ENCODE results near the gene TUBGCP4.

TUBGCP4 gene

GRCh38 chr15:43403616-43404015 lies 32.7 kb downstream of the TUBGCP4 start:
- no peak for DNase-seq (ENCODE audit: low read depth)

GRCh38 chr15:43404130-43404529 lies 33.2 kb downstream of the TUBGCP4 start:
- no peak for DNase-seq (ENCODE audit: low read depth)

GRCh38 chr15:43406189-43406588 lies 35.3 kb downstream of the TUBGCP4 start:
- DNase-seq (ENCODE audit: low read depth), result no peak

GRCh38 chr15:43406808-43407207 lies 35.9 kb downstream of the TUBGCP4 start:
- DNase-seq (ENCODE audit: low read depth), result no peak

GRCh38 chr15:43408789-43409188 lies 37.9 kb downstream of the TUBGCP4 start:
- DNase-seq (ENCODE audit: low read depth), result no peak

GRCh38 chr15:43410572-43411214 lies 39.8 kb downstream of the TUBGCP4 start:
- DNase-seq (ENCODE audit: low read depth), result no peak

GRCh38 chr15:43412096-43412495 lies 41.2 kb downstream of the TUBGCP4 start:
- DNase-seq (ENCODE audit: low read depth), result no peak

- no peak for DNase-seq (ENCODE audit: low read depth)
Observed at GRCh38 chr15:43414196-43414595, 43.3 kb downstream of the TUBGCP4 start.

- DNase-seq (ENCODE audit: low read depth), result no peak
Observed at GRCh38 chr15:43420435-43420834, 49.5 kb downstream of the TUBGCP4 start.

GRCh38 chr15:43420876-43421275 lies 50.0 kb downstream of the TUBGCP4 start:
- no peak for DNase-seq (ENCODE audit: low read depth)

- DNase-seq (ENCODE audit: low read depth), result no peak
Observed at GRCh38 chr15:43423793-43424192, 52.9 kb downstream of the TUBGCP4 start.

- DNase-seq (ENCODE audit: low read depth), result no peak
Observed at GRCh38 chr15:43429687-43430086, 58.8 kb downstream of the TUBGCP4 start.

- no peak for DNase-seq (ENCODE audit: low read depth)
Observed at GRCh38 chr15:43433165-43433564, 62.3 kb downstream of the TUBGCP4 start.

GRCh38 chr15:43433661-43434303 lies 62.9 kb downstream of the TUBGCP4 start:
- no peak for DNase-seq (ENCODE audit: low read depth)

GRCh38 chr15:43434446-43434845 lies 63.5 kb downstream of the TUBGCP4 start:
- no peak for DNase-seq (ENCODE audit: low read depth)

GRCh38 chr15:43436395-43436794 lies 65.5 kb downstream of the TUBGCP4 start:
- DNase-seq (ENCODE audit: low read depth), result no peak

GRCh38 chr15:43439268-43439667 lies 68.4 kb downstream of the TUBGCP4 start:
- no peak for DNase-seq (ENCODE audit: low read depth)

GRCh38 chr15:43440721-43441281 lies 69.9 kb downstream of the TUBGCP4 start:
- peak; percentile 6 for DNase-seq (ENCODE audit: low read depth)

- no peak for DNase-seq (ENCODE audit: low read depth)
Observed at GRCh38 chr15:43441316-43441715, 70.4 kb downstream of the TUBGCP4 start.

GRCh38 chr15:43446344-43446743 lies 75.4 kb downstream of the TUBGCP4 start:
- no peak for DNase-seq (ENCODE audit: low read depth)

- no peak for DNase-seq (ENCODE audit: low read depth)
Observed at GRCh38 chr15:43449981-43450380, 79.1 kb downstream of the TUBGCP4 start.
